ENCODE results near the gene FAM240B. TPM values are rescaled to one million over a fixed set of nuclear protein-coding genes. Genes with fewer than 3 reads are reported as not detected.
A peak's percentile ranks its signal among the peaks of the same experiment; 100 is the strongest.

FAM240B gene
- total RNA-seq, 2 donors from 2014 or later = not detected

DNA sequence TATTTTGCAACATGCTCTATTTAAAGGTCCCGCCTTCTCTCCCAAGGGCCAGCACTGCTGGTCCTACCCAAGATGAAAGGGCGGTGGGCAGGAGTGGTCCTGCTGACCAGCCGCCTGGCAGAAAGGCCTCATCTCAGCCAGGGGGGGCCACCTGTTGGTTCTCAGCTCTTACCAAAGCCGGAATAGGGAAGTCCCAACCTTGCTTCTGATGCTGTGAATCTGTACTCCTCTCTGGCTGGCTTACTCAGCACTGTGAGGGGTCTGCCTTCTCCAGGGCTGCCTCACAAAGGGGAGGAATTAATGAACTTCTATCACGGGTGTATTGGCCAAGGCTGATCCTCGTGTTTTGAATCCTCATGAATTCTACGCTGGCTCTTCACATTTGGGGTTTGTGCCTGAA lies 13.6 kb upstream of the FAM240B start:
- TF ChIP-seq, protein P1, sequence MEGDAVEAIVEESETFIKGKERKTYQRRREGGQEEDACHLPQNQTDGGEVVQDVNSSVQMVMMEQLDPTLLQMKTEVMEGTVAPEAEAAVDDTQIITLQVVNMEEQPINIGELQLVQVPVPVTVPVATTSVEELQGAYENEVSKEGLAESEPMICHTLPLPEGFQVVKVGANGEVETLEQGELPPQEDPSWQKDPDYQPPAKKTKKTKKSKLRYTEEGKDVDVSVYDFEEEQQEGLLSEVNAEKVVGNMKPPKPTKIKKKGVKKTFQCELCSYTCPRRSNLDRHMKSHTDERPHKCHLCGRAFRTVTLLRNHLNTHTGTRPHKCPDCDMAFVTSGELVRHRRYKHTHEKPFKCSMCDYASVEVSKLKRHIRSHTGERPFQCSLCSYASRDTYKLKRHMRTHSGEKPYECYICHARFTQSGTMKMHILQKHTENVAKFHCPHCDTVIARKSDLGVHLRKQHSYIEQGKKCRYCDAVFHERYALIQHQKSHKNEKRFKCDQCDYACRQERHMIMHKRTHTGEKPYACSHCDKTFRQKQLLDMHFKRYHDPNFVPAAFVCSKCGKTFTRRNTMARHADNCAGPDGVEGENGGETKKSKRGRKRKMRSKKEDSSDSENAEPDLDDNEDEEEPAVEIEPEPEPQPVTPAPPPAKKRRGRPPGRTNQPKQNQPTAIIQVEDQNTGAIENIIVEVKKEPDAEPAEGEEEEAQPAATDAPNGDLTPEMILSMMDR (conservative IDR thresholded peaks at IDR 0.05) = no peak
- Mint-ChIP-seq H3K4me3 (no peak overlapping the region), H3K27me3 (ENCODE audit: insufficient read depth) (no peaks in the 10 kb centered on the region), H3K27ac (no peak overlapping the region), H3K4me1 (no peaks in the 10 kb centered on the region), H3K36me3 (ENCODE audit: low read depth) (no peaks in the 10 kb centered on the region), H3K9me3 (no peaks in the 10 kb centered on the region)
- H3K27ac ChIP-seq (ENCODE audit: low read depth, low read length) = no peak overlapping the region
- no peak overlapping the region for H3K9ac ChIP-seq (ENCODE audit: extremely low read depth, low read length, poor library complexity, severe bottlenecking)
- no peak for DNase-seq
- H3K4me3 ChIP-seq (ENCODE audit: low read length) = no peak overlapping the region
- 86 to 91% methylated on average over 6 to 7 of the region's 7 CpGs for WGBS, 2 experiments (ENCODE audit: insufficient coverage in 1 of 2, insufficient read length in 1 of 2)
- no peaks in the 10 kb centered on the region for H3K9me3 ChIP-seq (ENCODE audit: control insufficient read depth, low read length)
- no peaks in the 10 kb centered on the region for H3K27me3 ChIP-seq (ENCODE audit: control insufficient read depth, insufficient read depth, low read length, poor library complexity, severe bottlenecking)
- H3K4me1 ChIP-seq (ENCODE audit: control insufficient read depth, insufficient read depth, low read length) = no peaks in the 10 kb centered on the region
- no peaks in the 10 kb centered on the region for H3K36me3 ChIP-seq (ENCODE audit: control insufficient read depth, insufficient read depth, low read length)

DNA sequence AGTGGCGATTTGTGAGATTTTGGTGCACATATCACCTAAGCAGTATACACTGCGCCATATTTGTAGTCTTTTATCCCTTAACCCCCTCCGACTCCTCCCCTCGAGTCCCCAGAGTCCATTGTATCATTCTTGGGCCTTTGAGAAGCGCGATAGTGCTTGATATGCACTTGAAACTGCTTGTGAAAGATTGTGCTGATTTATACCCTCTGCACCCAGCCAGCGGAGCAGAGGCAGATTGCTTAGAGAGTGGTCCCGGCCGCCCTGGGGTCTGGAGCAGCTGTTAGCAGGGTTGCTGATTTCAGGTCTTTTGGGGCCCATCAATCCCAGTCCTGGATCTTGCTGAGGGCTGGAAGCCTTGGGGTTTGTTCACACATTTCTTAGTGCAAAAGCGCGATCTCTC lies 13.0 kb upstream of the FAM240B start:
- no peaks in the 10 kb centered on the region for H3K36me3 ChIP-seq (ENCODE audit: control insufficient read depth, insufficient read depth, low read length)
- no peaks in the 10 kb centered on the region for H3K27me3 Mint-ChIP-seq (ENCODE audit: insufficient read depth)
- TF ChIP-seq, protein P1 (conservative IDR thresholded peaks at IDR 0.05) = no peak
- H3K27me3 ChIP-seq (ENCODE audit: control insufficient read depth, insufficient read depth, low read length, poor library complexity, severe bottlenecking) = no peaks in the 10 kb centered on the region
- H3K4me3 ChIP-seq (ENCODE audit: low read length) = no peak overlapping the region
- DNase-seq = no peak
- no peaks in the 10 kb centered on the region for H3K36me3 Mint-ChIP-seq (ENCODE audit: low read depth)
- WGBS, 2 experiments (ENCODE audit: insufficient coverage in 1 of 2, insufficient read length in 1 of 2) = 93% methylated on average over 8 to 11 of the region's 11 CpGs
- no peaks in the 10 kb centered on the region for H3K4me1 ChIP-seq (ENCODE audit: control insufficient read depth, insufficient read depth, low read length)
- no peak overlapping the region for H3K9ac ChIP-seq (ENCODE audit: extremely low read depth, low read length, poor library complexity, severe bottlenecking)
- no peaks in the 10 kb centered on the region for H3K4me1 Mint-ChIP-seq
- no peak overlapping the region for H3K4me3 Mint-ChIP-seq
- no peak overlapping the region for H3K27ac Mint-ChIP-seq
- no peaks in the 10 kb centered on the region for H3K9me3 ChIP-seq (ENCODE audit: control insufficient read depth, low read length)
- H3K9me3 Mint-ChIP-seq = no peaks in the 10 kb centered on the region
- no peak overlapping the region for H3K27ac ChIP-seq (ENCODE audit: low read depth, low read length)

DNA sequence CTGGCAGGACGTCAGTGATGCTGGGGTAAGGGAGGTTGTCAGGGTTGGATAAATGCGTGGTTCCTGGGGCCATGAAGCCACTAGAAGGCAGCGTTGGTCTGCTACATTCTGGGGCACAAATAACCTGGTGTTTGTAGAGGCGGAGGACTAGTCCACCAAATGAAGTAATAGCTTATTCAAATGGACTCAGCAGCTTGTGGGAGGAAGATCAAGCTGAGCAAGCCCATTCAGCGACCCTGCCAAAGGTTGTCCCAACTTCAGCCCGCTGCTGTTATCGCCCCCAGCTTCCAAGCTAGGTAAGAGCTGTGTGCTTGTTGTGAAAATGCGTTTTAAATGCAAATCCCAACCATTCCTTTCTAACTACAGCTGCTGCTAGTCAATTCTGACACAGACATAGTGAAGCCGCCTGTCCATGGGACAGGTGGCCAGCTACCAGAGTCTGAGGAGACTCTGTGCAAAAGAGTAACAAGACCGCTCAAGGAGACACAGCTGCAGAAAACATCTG lies 7.6 kb upstream of the FAM240B start:
- Mint-ChIP-seq H3K27ac (no peak overlapping the region), H3K27me3 (ENCODE audit: insufficient read depth) (no peaks in the 10 kb centered on the region), H3K9me3 (no peaks in the 10 kb centered on the region), H3K4me3 (no peak overlapping the region), H3K36me3 (ENCODE audit: low read depth) (no peaks in the 10 kb centered on the region), H3K4me1 (no peaks in the 10 kb centered on the region)
- Histone ChIP-seq H3K4me1 (ENCODE audit: control insufficient read depth, insufficient read depth, low read length) (no peaks in the 10 kb centered on the region), H3K27me3 (ENCODE audit: control insufficient read depth, insufficient read depth, low read length, poor library complexity, severe bottlenecking) (no peaks in the 10 kb centered on the region), H3K27ac (ENCODE audit: low read depth, low read length) (no peak overlapping the region), H3K36me3 (ENCODE audit: control insufficient read depth, insufficient read depth, low read length) (no peaks in the 10 kb centered on the region), H3K9me3 (ENCODE audit: control insufficient read depth, low read length) (no peaks in the 10 kb centered on the region), H3K9ac (ENCODE audit: extremely low read depth, low read length, poor library complexity, severe bottlenecking) (no peak overlapping the region), H3K4me3 (ENCODE audit: low read length) (no peak overlapping the region)
- TF ChIP-seq, protein P1 (conservative IDR thresholded peaks at IDR 0.05) = peak; percentile 76
- WGBS, 2 experiments (ENCODE audit: insufficient coverage in 1 of 2, insufficient read length in 1 of 2) = 37 to 46% methylated on average over 4 to 10 of the region's 10 CpGs
- DNase-seq = peak; percentile 83
